Measurements from ENCODE around the gene TRIML1.

GRCh38 chr4:188121530-188121929 is 17.7 kb upstream of the TRIML1 start:
- TF ChIP-seq CTCF (IDR thresholded peaks at IDR 0.05) = no peak
- no peak for TF ChIP-seq POLR2A (IDR thresholded peaks at IDR 0.05)
